IMR-90 (cell line): ENCODE results near the gene OR6F1. TPM values are rescaled to one million over a fixed set of nuclear protein-coding genes. Genes with fewer than 3 reads are reported as not detected.

ENCODE experiments used
- ATAC-seq: fragments of 200-7000 bp; cut with Tn5 transposase; 2 replicates; pipeline ENCODE4 v1.9.1; 2020; ENCODE audit warnings: low read depth, mild to moderate bottlenecking, moderate library complexity
- BruUV-seq: library from RNA; stranded (reverse); fragments of 400-500 nt; replicated peaks from 2 replicates; lab custom pipeline; 2021; lab: Mats Ljungman, UMichigan
- CTCF ChIA-PET: fragments of 300-600 bp; formaldehyde crosslinking; extraction: SDS; loops from one replicate; lab custom pipeline; 2021; ENCODE audit warnings: antibody characterized with exemption; lab: Yijun Ruan, JAX
- POLR2A ChIA-PET: fragments of 300-600 bp; sonication (Branson Sonifier 250); formaldehyde crosslinking; loops from one replicate; lab custom pipeline; 2022; ENCODE audit warnings: antibody characterized with exemption; ENCODE audit not compliant: unreplicated experiment; lab: Charles Lee
- DNase-seq: peaks from one replicate; pipeline ENCODE4 v3.0.0; 2013
- H2AFZ ChIP-seq: replicated peaks from 2 replicates; pipeline ENCODE3; 2013; ENCODE audit warnings: low read length, mild to moderate bottlenecking; ENCODE audit not compliant: poor library complexity
- H2AK5ac ChIP-seq: 2 replicates; pipeline ENCODE4 v1.6.1; 2013; ENCODE audit warnings: low read depth, low read length, inconsistent platforms
- H2AK9ac ChIP-seq: replicated peaks from 2 replicates; pipeline ENCODE3; 2013; ENCODE audit warnings: mild to moderate bottlenecking, low read depth, low read length, moderate library complexity; ENCODE audit not compliant: poor library complexity
- H2BK120ac ChIP-seq: 2 replicates; pipeline ENCODE4 v1.6.1; 2013; ENCODE audit warnings: low read depth, low read length, inconsistent platforms
- H2BK15ac ChIP-seq: 3 replicates; pipeline ENCODE4 v1.6.1; 2013; ENCODE audit warnings: low read depth, low read length, inconsistent platforms
- H2BK20ac ChIP-seq: 2 replicates; pipeline ENCODE4 v1.6.1; 2013; ENCODE audit warnings: low read depth, mild to moderate bottlenecking, inconsistent platforms, low read length, moderate library complexity
- H2BK5ac ChIP-seq: 2 replicates; pipeline ENCODE4 v1.6.1; 2013; ENCODE audit warnings: mild to moderate bottlenecking, low read depth, low read length, inconsistent platforms; ENCODE audit not compliant: poor library complexity, severe bottlenecking
- H3K14ac ChIP-seq: replicated peaks from 2 replicates; pipeline ENCODE4 v1.6.1; 2013; ENCODE audit warnings: low read depth, low read length, inconsistent platforms
- H3K18ac ChIP-seq: 2 replicates; pipeline ENCODE4 v1.6.1; 2013; ENCODE audit warnings: low read depth, low read length, control low read depth
- H3K23ac ChIP-seq: 2 replicates; pipeline ENCODE4 v1.6.1; 2013; ENCODE audit warnings: low read depth, low read length, inconsistent platforms
- H3K27ac ChIP-seq: 2 replicates; pipeline ENCODE4 v1.5.1; 2013; ENCODE audit warnings: mild to moderate bottlenecking, control low read depth, low read length; ENCODE audit not compliant: insufficient read depth
- H3K27me3 ChIP-seq: 2 replicates; pipeline ENCODE4 v1.6.1; 2013; ENCODE audit warnings: low read length; ENCODE audit not compliant: control insufficient read depth, insufficient read depth
- H3K36me3 ChIP-seq: 2 replicates; pipeline ENCODE4 v1.6.1; 2013; ENCODE audit warnings: low read length, mixed read lengths; ENCODE audit not compliant: control insufficient read depth, insufficient read depth
- H3K4ac ChIP-seq: 2 replicates; pipeline ENCODE4 v1.6.1; 2013; ENCODE audit warnings: low read depth, low read length, inconsistent platforms
- H3K4me1 ChIP-seq: 2 replicates; pipeline ENCODE4 v1.6.1; 2013; ENCODE audit warnings: low read length, mixed read lengths; ENCODE audit not compliant: control insufficient read depth, insufficient read depth
- H3K4me2 ChIP-seq: 2 replicates; pipeline ENCODE4 v1.6.1; 2013; ENCODE audit warnings: low read depth, mild to moderate bottlenecking, control low read depth, low read length, moderate library complexity
- H3K4me3 ChIP-seq: 2 replicates; pipeline ENCODE4 v1.5.1; 2013; ENCODE audit warnings: low read depth, mild to moderate bottlenecking, control low read depth, low read length, moderate library complexity; ENCODE audit not compliant: insufficient read depth
- H3K56ac ChIP-seq: 2 replicates; pipeline ENCODE4 v1.6.1; 2013; ENCODE audit warnings: low read length, inconsistent platforms; ENCODE audit not compliant: insufficient read depth; ENCODE audit errors: extremely low read depth
- H3K79me1 ChIP-seq, 2 experiments: 2 replicates each; pipeline ENCODE4 v1.6.1; 2013; ENCODE audit warnings: low read length in 2 of 2, inconsistent platforms in 1 of 2, low read depth in 1 of 2
- H3K9ac ChIP-seq: 2 replicates; pipeline ENCODE4 v1.6.1; 2013; ENCODE audit warnings: low read depth, low read length, control low read depth
- H3K9me1 ChIP-seq: 2 replicates; pipeline ENCODE4 v1.6.1; 2013; ENCODE audit warnings: low read length, inconsistent platforms; ENCODE audit not compliant: insufficient read depth
- H3K9me3 ChIP-seq: 2 replicates; pipeline ENCODE4 v1.6.1; 2013; ENCODE audit warnings: low read length; ENCODE audit not compliant: control insufficient read depth, insufficient read depth
- H4K20me1 ChIP-seq: 2 replicates; pipeline ENCODE4 v1.6.1; 2013; ENCODE audit warnings: low read length, inconsistent platforms; ENCODE audit not compliant: insufficient read depth
- H4K5ac ChIP-seq: 2 replicates; pipeline ENCODE4 v1.6.1; 2013; ENCODE audit warnings: mild to moderate bottlenecking, low read depth, low read length, control low read depth
- H4K8ac ChIP-seq, 2 experiments: 2 replicates each; pipeline ENCODE4 v1.6.1; 2013; ENCODE audit warnings: low read depth in 2 of 2, low read length in 2 of 2, control low read depth in 1 of 2, inconsistent platforms in 1 of 2
- H4K91ac ChIP-seq: 2 replicates; pipeline ENCODE4 v1.6.1; 2013; ENCODE audit warnings: low read depth, low read length, inconsistent platforms; ENCODE audit not compliant: insufficient read depth
- BHLHE40 ChIP-seq: fragments of 150-350 bp; IDR thresholded peaks from 2 replicates; pipeline ENCODE4 v1.6.1; 2016; ENCODE audit warnings: mild to moderate bottlenecking, low read depth, low read length
- CEBPB ChIP-seq: IDR thresholded peaks from 2 replicates; pipeline ENCODE4 v1.6.1; 2012; ENCODE audit warnings: low read depth, low read length, improper control_type of control experiment
- ELK1 ChIP-seq: fragments of 150-350 bp; IDR thresholded peaks from 2 replicates; pipeline ENCODE4 v1.6.1; 2016; ENCODE audit warnings: low read depth, mild to moderate bottlenecking, low read length, moderate library complexity, borderline replicate concordance
- FOS ChIP-seq: fragments of 150-350 bp; IDR thresholded peaks from 2 replicates; pipeline ENCODE4 v1.6.1; 2016; ENCODE audit warnings: low read depth, low read length
- MXI1 ChIP-seq: IDR thresholded peaks from 2 replicates; pipeline ENCODE4 v1.6.1; 2012; ENCODE audit warnings: low read depth, mild to moderate bottlenecking, low read length, moderate library complexity, borderline replicate concordance
- NFE2L2 ChIP-seq: fragments of 150-350 bp; IDR thresholded peaks from 2 replicates; pipeline ENCODE4 v1.6.1; 2016; ENCODE audit warnings: low read depth, mild to moderate bottlenecking, low read length
- RAD21 ChIP-seq: IDR thresholded peaks from 2 replicates; pipeline ENCODE4 v1.6.1; 2012; ENCODE audit warnings: low read length, improper control_type of control experiment
- RFX5 ChIP-seq: IDR thresholded peaks from 2 replicates; pipeline ENCODE4 v1.8.0; 2012; ENCODE audit warnings: low read depth, mild to moderate bottlenecking, low read length, moderate library complexity
- USF2 ChIP-seq: fragments of 150-350 bp; IDR thresholded peaks from 2 replicates; pipeline ENCODE4 v1.6.1; 2017; ENCODE audit warnings: mild to moderate bottlenecking, antibody characterized with exemption, low read length, low read depth
- WGBS, 2 experiments: methylation state at CpG; one replicate each; pipeline versions ENCODE4 v1.1.5 to v1.1.7; 2013; ENCODE audit warnings: missing lambda C conversion rate in 2 of 2; ENCODE audit not compliant: insufficient read length in 1 of 2; ENCODE audit errors: extremely low coverage in 2 of 2; 5-methylcytosine and 5-hydroxymethylcytosine counted together
- dilution Hi-C: fragments of 300-500 bp; cut with HindIII; formaldehyde crosslinking; loops from one replicate; pipeline ENCODE4 v1.14.3; 2018; ENCODE audit warnings: low sequenced_read_pairs; ENCODE audit not compliant: unreplicated experiment
- in situ Hi-C: fragments of 300-500 bp; cut with MboI; formaldehyde crosslinking; loops from 3 replicates; pipeline ENCODE4 v1.14.3; 2019; ENCODE audit warnings: low sequenced_read_pairs, inconsistent platforms, mixed read lengths
- intact Hi-C: fragments of 100-400 bp; cut with micrococcal nuclease; formaldehyde crosslinking; loops from 2 replicates; pipeline ENCODE4 v1.10.0; 2022
- polyA plus RNA-seq, 3 experiments: library from polyadenylated mRNA; depleted of rRNA; stranded (reverse); fragments of >200 nt; gene quantifications; 2 replicates each; pipeline ENCODE4 v1.2.3, GENCODE V29; 2012; ENCODE audit warnings: low replicate concordance in 1 of 3
- total RNA-seq: library from RNA; depleted of rRNA; stranded (reverse); fragments of >200 nt; gene quantifications from 2 replicates; pipeline ENCODE4 v1.2.3, GENCODE V29; 2012

Gene OR6F1
- total and polyA plus RNA-seq, 2 of the 4 experiments (the other 2 are of a cell fraction) = not detected

DNA sequence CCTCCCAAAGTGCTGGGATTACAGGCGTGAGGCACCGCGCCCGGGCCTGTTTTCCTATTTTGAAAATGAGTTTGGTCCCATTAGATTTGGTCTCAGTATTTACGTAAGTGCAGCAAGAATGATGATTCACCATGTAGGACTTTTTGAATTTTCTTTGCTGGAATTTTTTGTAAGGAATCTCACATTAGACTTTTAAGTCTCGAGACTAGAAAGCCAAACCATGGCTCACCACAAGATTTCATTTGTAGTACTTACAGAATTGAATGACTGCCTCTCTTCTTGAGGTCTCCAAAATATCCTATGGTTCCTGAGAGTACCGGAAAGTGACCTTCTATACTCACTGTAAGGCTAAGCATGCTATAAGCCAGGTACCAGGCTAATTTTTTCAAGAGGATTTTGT, 31.2 kb upstream of the OR6F1 start:
- DNase-seq = peak; percentile 37
- H4K8ac ChIP-seq = no peak overlapping the region
- H2BK20ac ChIP-seq = no peak overlapping the region
- no peak overlapping the region for H3K27ac ChIP-seq
- H2BK5ac ChIP-seq = peak overlapping the region; percentile 46
- H3K4ac ChIP-seq = no peak overlapping the region
- H3K27me3 ChIP-seq = no peaks in the 10 kb centered on the region
- H3K9ac ChIP-seq = no peak overlapping the region
- peaks cover 15% of the 10 kb centered on the region for H3K9me3 ChIP-seq
- no peak overlapping the region for H3K14ac ChIP-seq
- no peak for ATAC-seq
- no peak overlapping the region for H2AK5ac ChIP-seq
- H3K79me1 ChIP-seq = no peaks in the 10 kb centered on the region
- no peaks in the 10 kb centered on the region for H4K20me1 ChIP-seq
- ChIA-PET POLR2A (no interaction called here), CTCF (no interaction called here)
- no TSS peak for BruUV-seq
- no peak overlapping the region for H2BK120ac ChIP-seq
- no peak overlapping the region for H2BK15ac ChIP-seq
- in situ Hi-C loops (no loop called here), dilution Hi-C loops (no loop called here), intact Hi-C loops (no loop called here)
- H4K5ac ChIP-seq = no peak overlapping the region
- H3K4me2 ChIP-seq = no peak overlapping the region; the same call in 1 of the 2 replicates
- no CpG with 5 or more reads among the region's 7 CpGs for WGBS, 2 experiments
- no peak overlapping the region for H4K91ac ChIP-seq
- H3K36me3 ChIP-seq = no peaks in the 10 kb centered on the region
- H3K4me1 ChIP-seq = no peaks in the 10 kb centered on the region
- H3K56ac ChIP-seq = no peak overlapping the region
- H3K23ac ChIP-seq = no peak overlapping the region
- H2AFZ ChIP-seq = no peak overlapping the region
- no peak overlapping the region for H3K18ac ChIP-seq
- no peaks in the 10 kb centered on the region for H3K9me1 ChIP-seq
- no peak overlapping the region for H3K4me3 ChIP-seq
- no peak overlapping the region for H2AK9ac ChIP-seq
- no peak for TF ChIP-seq FOS
- TF ChIP-seq RAD21 = no peak
- TF ChIP-seq CEBPB = no peak
- TF ChIP-seq USF2 = no peak
- TF ChIP-seq MXI1 = no peak
- no peak for TF ChIP-seq ELK1
- no peak for TF ChIP-seq RFX5
- no peak for TF ChIP-seq NFE2L2
- TF ChIP-seq BHLHE40 = 0 out of 2 replicates have a peak, but pooled peaks have one; percentile 31
